Trophoblast cell (in vitro differentiated cells and primary cell): Measurements from ENCODE around the gene TDG.

Source experiments
- DNase-seq, 2 donors: peaks; one replicate each; pipeline ENCODE4 v3.0.0-alpha.2; 2016
- H2AFZ ChIP-seq: 2 replicates; pipeline ENCODE4 v1.6.1; 2013; ENCODE audit warnings: low read length, moderate library complexity, mild to moderate bottlenecking; ENCODE audit not compliant: insufficient read depth, poor library complexity
- H2AK5ac ChIP-seq: 2 replicates; pipeline ENCODE4 v1.6.1; 2013; ENCODE audit warnings: mild to moderate bottlenecking, low read length
- H2BK120ac ChIP-seq: 2 replicates; pipeline ENCODE4 v1.6.1; 2013; ENCODE audit warnings: low read length, mild to moderate bottlenecking, moderate library complexity; ENCODE audit not compliant: insufficient read depth, poor library complexity
- H2BK12ac ChIP-seq: 2 replicates; pipeline ENCODE4 v1.6.1; 2013; ENCODE audit warnings: mild to moderate bottlenecking, low read length, moderate library complexity
- H2BK5ac ChIP-seq: 2 replicates; pipeline ENCODE4 v1.6.1; 2013; ENCODE audit warnings: low read length, low read depth, moderate library complexity, mild to moderate bottlenecking; ENCODE audit not compliant: poor library complexity
- H3K14ac ChIP-seq: 2 replicates; pipeline ENCODE4 v1.6.1; 2013; ENCODE audit warnings: mild to moderate bottlenecking, low read length
- H3K18ac ChIP-seq: 2 replicates; pipeline ENCODE4 v1.6.1; 2013; ENCODE audit warnings: mild to moderate bottlenecking, low read length
- H3K23ac ChIP-seq: 2 replicates; pipeline ENCODE4 v1.6.1; 2013; ENCODE audit warnings: low read length
- H3K27ac ChIP-seq: 2 replicates; pipeline ENCODE4 v1.5.1; 2013; ENCODE audit warnings: low read depth, mild to moderate bottlenecking, inconsistent platforms, low read length, moderate library complexity
- H3K27me3 ChIP-seq: 2 replicates; pipeline ENCODE4 v1.6.1; 2013; ENCODE audit warnings: inconsistent platforms, mild to moderate bottlenecking, low read length, moderate library complexity; ENCODE audit not compliant: insufficient read depth
- H3K36me3 ChIP-seq, 2 experiments: 1 replicate in 1 of 2; 2 replicates in 1 of 2; pipeline ENCODE4 v1.6.1; 2013; ENCODE audit warnings: low read length in 2 of 2, mild to moderate bottlenecking in 2 of 2, moderate library complexity in 1 of 2; ENCODE audit not compliant: insufficient read depth in 2 of 2, control insufficient read depth in 1 of 2
- H3K4ac ChIP-seq: 2 replicates; pipeline ENCODE4 v1.6.1; 2013; ENCODE audit warnings: low read depth, mild to moderate bottlenecking, low read length, moderate library complexity
- H3K4me1 ChIP-seq, 2 experiments: 1 replicate in 1 of 2; 2 replicates in 1 of 2; pipeline ENCODE4 v1.6.1; 2013; ENCODE audit warnings: low read length in 2 of 2, mild to moderate bottlenecking in 2 of 2, moderate library complexity in 1 of 2; ENCODE audit not compliant: insufficient read depth in 2 of 2, control insufficient read depth in 1 of 2
- H3K4me2 ChIP-seq: 2 replicates; pipeline ENCODE4 v1.6.1; 2013; ENCODE audit warnings: inconsistent platforms, mild to moderate bottlenecking, low read length, moderate library complexity
- H3K4me3 ChIP-seq: 2 replicates; pipeline ENCODE4 v1.5.1; 2013; ENCODE audit warnings: mild to moderate bottlenecking, low read depth, low read length, inconsistent platforms
- H3K79me1 ChIP-seq: one replicate; pipeline ENCODE4 v1.6.1; 2013; ENCODE audit warnings: low read length
- H3K79me2 ChIP-seq: 2 replicates; pipeline ENCODE4 v1.6.1; 2013; ENCODE audit warnings: low read length, mild to moderate bottlenecking; ENCODE audit not compliant: control insufficient read depth, insufficient read depth, poor library complexity
- H3K9ac ChIP-seq: 2 replicates; pipeline ENCODE4 v1.6.1; 2013; ENCODE audit warnings: mild to moderate bottlenecking, low read length
- H3K9me3 ChIP-seq: 2 replicates; pipeline ENCODE4 v1.6.1; 2013; ENCODE audit warnings: low read depth, mild to moderate bottlenecking, control low read depth, inconsistent platforms, low read length; ENCODE audit not compliant: insufficient read depth
- H4K12ac ChIP-seq: 2 replicates; pipeline ENCODE4 v1.6.1; 2013; ENCODE audit warnings: low read depth, mild to moderate bottlenecking, low read length, moderate library complexity
- H4K8ac ChIP-seq: 2 replicates; pipeline ENCODE4 v1.6.1; 2013; ENCODE audit warnings: low read depth, mild to moderate bottlenecking, low read length, moderate library complexity
- H4K91ac ChIP-seq: one replicate; pipeline ENCODE4 v1.6.1; 2013; ENCODE audit warnings: low read depth, mild to moderate bottlenecking, low read length, moderate library complexity
- WGBS: extraction: QIAGEN DNeasy Blood & Tissue Kit; methylation state at CpG from one replicate; pipeline ENCODE4 v1.1.7; 2013; ENCODE audit warnings: missing lambda C conversion rate; ENCODE audit not compliant: insufficient read length, insufficient coverage; ENCODE audit errors: extremely low coverage; 5-methylcytosine and 5-hydroxymethylcytosine counted together

Gene TDG

DNA sequence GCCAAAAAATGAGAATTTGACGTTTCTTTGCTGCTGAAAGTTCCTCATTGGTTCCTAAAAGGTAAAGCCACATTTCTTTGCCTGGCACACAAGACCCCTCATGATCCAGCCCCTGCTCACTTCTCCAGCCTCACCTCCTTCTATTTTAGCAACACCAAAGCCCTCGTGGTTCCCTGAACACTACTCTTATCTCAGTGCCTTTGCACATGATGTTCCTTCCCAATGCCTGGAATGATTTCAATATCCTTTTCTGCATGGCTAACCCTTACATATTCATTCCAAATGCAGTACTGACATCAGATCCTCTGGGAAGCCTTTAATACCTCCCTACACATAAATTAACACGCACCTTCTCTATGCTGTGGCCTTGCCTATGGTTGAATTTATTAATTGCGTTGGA is 44.4 kb downstream of the TDG start:
- Histone ChIP-seq H2AK5ac (no peak overlapping the region), H3K27ac (no peak overlapping the region), H4K12ac (no peak overlapping the region), H3K23ac (no peak overlapping the region), H2BK5ac (no peak overlapping the region), H3K79me2 (no peaks in the 10 kb centered on the region), H3K4me2 (no peak overlapping the region), H3K4ac (no peak overlapping the region), H3K14ac (no peak overlapping the region), H3K36me3 (no peaks in the 10 kb centered on the region), H2BK120ac (no peak overlapping the region), H3K79me1 (no peaks in the 10 kb centered on the region), H3K9me3 (no peaks in the 10 kb centered on the region), H3K27me3 (no peaks in the 10 kb centered on the region), H4K8ac (no peak overlapping the region), H4K91ac (no peak overlapping the region), H2AFZ (no peak overlapping the region), H3K4me3 (no peak overlapping the region), H3K18ac (no peak overlapping the region), H2BK12ac (no peak overlapping the region), H3K4me1 (no peaks in the 10 kb centered on the region), H3K9ac (no peak overlapping the region)
- no peak for DNase-seq
- no CpG with 5 or more reads among the region's 4 CpGs for WGBS

- Histone ChIP-seq H4K91ac (no peak overlapping the region), H3K18ac (no peak overlapping the region), H4K8ac (no peak overlapping the region), H3K4me1 (no peaks in the 10 kb centered on the region), H3K79me2 (no peaks in the 10 kb centered on the region), H3K4me2 (no peak overlapping the region), H3K23ac (no peak overlapping the region), H3K9me3 (no peaks in the 10 kb centered on the region), H3K27me3 (no peaks in the 10 kb centered on the region), H2BK12ac (no peak overlapping the region), H2AK5ac (no peak overlapping the region), H3K27ac (no peak overlapping the region), H3K79me1 (no peaks in the 10 kb centered on the region), H3K4me3 (no peak overlapping the region), H2BK120ac (no peak overlapping the region), H3K14ac (no peak overlapping the region), H3K36me3 (no peaks in the 10 kb centered on the region), H3K4ac (no peak overlapping the region), H4K12ac (no peak overlapping the region), H3K9ac (no peak overlapping the region), H2AFZ (no peak overlapping the region), H2BK5ac (no peak overlapping the region)
- WGBS, result no CpG with 5 or more reads among the region's 2 CpGs
- DNase-seq, result no peak
Measured at GRCh38 chr12:104010606-104011169, 45.0 kb downstream of the TDG start.

DNA sequence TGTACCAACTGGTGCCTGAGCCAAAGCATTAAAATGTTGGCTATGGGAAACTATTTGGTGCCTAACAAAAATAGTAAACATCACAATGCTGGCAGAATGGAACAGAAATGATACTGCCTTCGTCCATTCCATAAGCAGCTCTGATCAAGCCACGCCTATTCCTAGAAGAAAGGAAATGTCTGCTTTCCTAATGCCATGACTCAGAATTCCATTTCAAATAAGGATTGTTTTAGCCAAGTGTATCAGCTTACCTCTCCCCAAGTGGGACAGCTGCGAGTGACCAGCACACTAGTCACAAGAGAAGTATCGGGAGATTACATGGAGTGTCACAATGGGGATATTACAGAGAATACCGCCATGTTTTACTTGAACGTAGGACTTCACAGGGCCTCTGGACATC is 45.6 kb downstream of the TDG start:
- no peak overlapping the region for H4K12ac ChIP-seq
- H3K18ac ChIP-seq, result no peak overlapping the region
- no peak overlapping the region for H2BK5ac ChIP-seq
- no peak overlapping the region for H3K4me2 ChIP-seq
- H3K14ac ChIP-seq, result no peak overlapping the region
- no CpG with 5 or more reads among the region's 6 CpGs for WGBS
- no peak overlapping the region for H3K4ac ChIP-seq
- no peak overlapping the region for H2BK120ac ChIP-seq
- H3K27me3 ChIP-seq, result no peaks in the 10 kb centered on the region
- H3K23ac ChIP-seq, result no peak overlapping the region
- no peak overlapping the region for H3K27ac ChIP-seq
- no peak overlapping the region for H2AK5ac ChIP-seq
- no peaks in the 10 kb centered on the region for H3K79me2 ChIP-seq
- DNase-seq, result no peak
- H3K79me1 ChIP-seq, result no peaks in the 10 kb centered on the region
- H2BK12ac ChIP-seq, result no peak overlapping the region
- no peaks in the 10 kb centered on the region for H3K4me1 ChIP-seq
- H3K9me3 ChIP-seq, result no peaks in the 10 kb centered on the region
- no peak overlapping the region for H4K91ac ChIP-seq
- H3K4me3 ChIP-seq, result no peak overlapping the region
- H4K8ac ChIP-seq, result no peak overlapping the region
- H3K36me3 ChIP-seq, result no peaks in the 10 kb centered on the region
- no peak overlapping the region for H3K9ac ChIP-seq
- no peak overlapping the region for H2AFZ ChIP-seq

GRCh38 chr12:104012331-104012730 is 46.7 kb downstream of the TDG start:
- H2AFZ ChIP-seq, result no peak overlapping the region
- H2BK120ac ChIP-seq, result no peak overlapping the region
- no peak overlapping the region for H2AK5ac ChIP-seq
- no peak overlapping the region for H4K8ac ChIP-seq
- no peak overlapping the region for H3K23ac ChIP-seq
- no peaks in the 10 kb centered on the region for H3K36me3 ChIP-seq
- H3K9me3 ChIP-seq, result no peaks in the 10 kb centered on the region
- H3K79me2 ChIP-seq, result no peaks in the 10 kb centered on the region
- no peak overlapping the region for H3K27ac ChIP-seq
- H3K4me1 ChIP-seq, result no peaks in the 10 kb centered on the region
- H3K27me3 ChIP-seq, result no peaks in the 10 kb centered on the region
- H3K79me1 ChIP-seq, result no peaks in the 10 kb centered on the region
- no peak overlapping the region for H4K91ac ChIP-seq
- no peak for DNase-seq
- no peak overlapping the region for H2BK5ac ChIP-seq
- H3K4ac ChIP-seq, result no peak overlapping the region
- no peak overlapping the region for H3K4me2 ChIP-seq
- no peak overlapping the region for H2BK12ac ChIP-seq
- no peak overlapping the region for H3K14ac ChIP-seq
- no CpG with 5 or more reads among the region's 4 CpGs for WGBS
- H4K12ac ChIP-seq, result no peak overlapping the region
- no peak overlapping the region for H3K18ac ChIP-seq
- no peak overlapping the region for H3K4me3 ChIP-seq
- no peak overlapping the region for H3K9ac ChIP-seq
